Measurements from ENCODE around the gene EYA4.
"Not testable (repeated sequence)": the region's sequence is repeated elsewhere in the genome, so short reads cannot be mapped to it uniquely, and the experiment has no call there.

- TF ChIP-seq CTCF (IDR thresholded peaks at IDR 0.05; ENCODE audit: low read depth, low read length); POLR2A (IDR thresholded peaks at IDR 0.05; ENCODE audit: extremely low read depth, insufficient read length); MYC (IDR thresholded peaks at IDR 0.05; ENCODE audit: low read depth, low read length): not testable (repeated sequence)
Observed at GRCh38 chr6:133554121-133554520, 313.0 kb downstream of the EYA4 start.
